NCI-H2029 (cell line): ENCODE results near the gene SCN10A.

ENCODE experiments used
- DNase-seq: peaks from one replicate; lab custom pipeline; 2025; lab: John Stamatoyannopoulos, UW

The SCN10A gene

DNA sequence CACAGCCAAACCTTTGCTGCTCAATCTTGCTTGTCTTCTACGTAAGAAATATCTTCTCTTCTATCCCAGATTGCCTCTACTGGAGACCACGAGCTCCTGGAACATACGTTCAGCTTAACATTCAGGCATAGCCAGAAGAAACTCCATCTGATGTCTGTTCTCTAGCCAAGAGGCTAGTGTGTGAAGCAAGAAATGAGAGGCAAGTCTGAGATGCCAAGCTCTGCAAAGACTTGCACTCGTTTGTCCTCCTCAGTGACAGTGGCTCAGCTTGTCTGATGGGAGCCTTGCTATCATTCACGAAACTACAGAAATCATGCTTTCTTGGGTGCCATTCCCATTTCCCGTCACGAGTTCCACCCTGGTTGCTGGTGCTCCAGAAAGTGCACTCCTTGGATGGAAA, at the start of gene SCN10A:
Gene SCN10A (minus strand): TSS at position 192 of the 400 bp plus-strand sequence. CDS start 22,207 bp downstream, outside the sequence.
- DNase-seq: no peak

DNA sequence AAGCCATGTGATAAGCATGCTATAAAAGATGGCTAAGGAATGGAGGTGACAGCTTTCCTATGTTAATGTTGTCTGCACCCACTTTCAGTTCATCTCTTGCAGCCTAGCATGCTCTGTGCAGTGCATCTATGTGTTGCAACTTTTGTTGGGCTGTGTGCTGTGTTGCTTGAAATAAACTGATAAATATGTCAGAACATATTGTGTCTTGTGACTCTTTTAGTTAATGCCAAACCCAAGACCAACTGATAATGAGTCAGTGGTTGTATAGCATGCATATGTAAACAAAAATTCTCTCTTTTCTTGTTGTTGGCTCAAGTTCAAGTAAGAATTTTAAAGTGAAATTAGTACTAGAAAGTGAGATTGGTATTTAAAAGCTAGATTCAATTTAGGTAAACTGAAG, 37.0 kb upstream of the SCN10A start:
- no peak for DNase-seq

DNA sequence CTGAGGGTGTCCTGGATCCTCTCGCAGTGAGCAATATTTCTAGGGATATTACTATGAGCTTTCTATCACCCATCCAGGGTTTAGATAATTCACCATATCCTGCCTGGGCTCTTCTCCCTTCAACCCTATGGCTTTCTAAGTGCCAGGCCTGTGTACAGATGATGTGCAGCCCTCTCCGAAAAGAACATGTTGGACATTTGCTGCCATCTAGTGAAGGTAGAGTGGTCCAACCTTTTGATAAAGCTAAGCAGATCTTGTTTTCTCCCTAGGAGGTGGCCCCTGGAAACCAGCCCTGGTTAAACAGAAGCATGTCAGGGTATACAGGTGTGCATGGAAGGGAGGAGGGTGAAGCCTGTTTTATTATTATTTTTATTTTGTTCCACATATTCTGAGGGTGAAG, 27.9 kb upstream of the SCN10A start:
- DNase-seq: no peak

DNA sequence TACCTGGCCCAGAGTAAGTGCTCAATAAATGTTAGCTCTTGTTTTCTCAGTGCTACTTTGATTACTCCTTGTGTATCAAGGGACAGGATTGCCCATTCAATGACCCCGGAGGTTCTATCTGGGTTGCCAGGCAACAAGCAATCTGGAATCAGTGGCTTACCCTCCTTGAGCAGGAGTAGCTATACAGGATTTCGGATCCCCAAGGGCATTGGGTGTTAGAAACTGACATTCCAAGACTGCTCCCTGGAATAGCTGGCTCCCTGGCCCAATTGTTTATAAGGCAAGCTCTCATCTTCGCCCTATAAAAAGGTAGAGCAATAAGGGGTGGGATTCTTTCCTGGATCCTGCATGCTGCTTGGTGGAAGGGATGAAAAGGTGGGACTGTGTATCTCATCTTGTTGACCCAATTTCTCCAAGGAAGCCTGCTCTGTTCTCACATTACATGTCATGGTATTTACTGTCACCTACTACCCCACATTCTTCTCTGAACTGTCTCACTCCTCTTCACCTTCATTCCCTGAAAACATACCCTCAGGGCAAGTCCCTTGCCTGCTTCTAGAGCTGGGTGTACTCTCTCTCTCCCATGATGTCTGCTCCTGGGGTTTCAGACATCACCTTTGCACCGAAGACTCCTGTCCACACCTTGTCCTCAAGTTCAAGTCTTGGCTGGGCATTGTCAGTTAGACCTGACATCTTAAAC, 26.4 kb upstream of the SCN10A start:
- no peak for DNase-seq

DNA sequence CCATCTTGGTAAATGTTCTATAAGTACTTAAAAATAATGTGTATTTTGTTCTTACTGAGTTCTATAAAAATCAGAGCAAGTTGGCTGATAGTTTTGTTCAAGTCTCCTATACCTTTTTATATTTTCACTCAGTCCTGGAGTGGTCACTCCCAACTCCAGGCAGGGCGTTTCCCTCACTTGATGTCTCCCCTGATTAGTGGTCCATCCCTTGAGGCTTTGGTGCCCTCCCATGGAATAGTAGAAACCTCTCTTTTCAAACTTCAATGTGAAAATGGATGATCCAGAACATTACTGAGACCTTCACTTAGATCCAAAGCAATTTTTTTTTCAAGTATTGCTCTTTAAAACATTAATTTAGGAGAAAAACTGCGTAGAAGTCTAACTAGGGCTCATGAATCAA, 25.0 kb upstream of the SCN10A start:
- no peak for DNase-seq

DNA sequence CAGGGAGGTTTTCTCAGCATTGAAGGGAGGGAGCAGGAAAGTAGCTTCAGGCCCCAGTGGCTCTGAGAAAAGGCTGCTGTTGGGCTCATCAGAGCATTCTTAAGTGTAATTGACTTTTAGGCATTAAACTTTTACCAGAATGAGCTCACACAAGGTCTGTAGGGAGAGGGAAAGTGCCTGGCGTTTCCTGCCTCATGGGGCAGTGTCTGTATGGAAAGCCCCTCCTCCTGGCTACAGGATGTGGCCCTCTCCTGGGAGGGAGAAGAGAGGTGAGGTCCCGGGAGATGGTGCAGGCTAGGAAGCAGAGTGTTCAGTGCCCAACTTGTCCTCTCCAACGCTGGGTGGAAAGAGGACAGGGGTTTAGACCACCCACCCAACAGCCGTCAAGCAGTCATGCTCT, 21.3 kb upstream of the SCN10A start:
- DNase-seq: no peak

DNA sequence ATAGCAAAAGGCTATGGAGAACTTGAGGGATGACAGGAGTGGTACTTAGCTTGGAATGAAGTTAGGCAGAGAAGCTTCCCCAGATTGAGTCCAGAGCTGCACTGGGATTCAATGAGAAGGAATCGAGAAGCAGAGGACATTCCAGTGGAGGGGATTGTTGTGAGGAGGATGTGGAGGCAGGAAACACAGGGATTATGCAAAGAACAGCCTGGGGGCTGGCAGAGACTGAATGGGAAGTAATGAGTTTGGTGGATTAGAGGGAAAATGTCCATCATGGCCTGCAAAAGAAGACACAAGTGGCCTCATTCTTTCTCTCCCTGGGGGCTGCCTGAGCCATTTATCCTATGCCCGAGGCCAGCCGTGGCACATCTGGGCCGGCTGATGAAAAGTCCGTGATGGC, 20.5 kb upstream of the SCN10A start:
- DNase-seq: no peak

DNA sequence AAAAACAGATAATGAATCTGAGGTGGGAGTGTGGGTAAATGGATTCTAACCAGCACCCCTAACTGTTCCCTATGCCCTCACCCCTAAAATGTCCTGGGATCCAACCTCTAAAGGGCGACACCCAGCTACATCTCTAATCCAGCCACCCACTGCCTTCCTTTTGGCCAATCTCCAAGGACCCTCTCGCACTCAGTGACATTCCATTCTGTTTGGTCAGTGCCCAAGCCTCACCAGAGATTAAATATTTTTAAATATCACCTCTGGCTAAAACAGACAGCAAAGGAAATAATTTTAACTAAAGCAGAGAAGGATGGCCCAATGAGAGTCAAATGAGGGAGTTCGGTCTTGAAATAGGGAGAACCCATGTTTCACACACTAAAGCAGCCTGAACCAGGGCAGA, 19.9 kb upstream of the SCN10A start:
- no peak for DNase-seq

DNA sequence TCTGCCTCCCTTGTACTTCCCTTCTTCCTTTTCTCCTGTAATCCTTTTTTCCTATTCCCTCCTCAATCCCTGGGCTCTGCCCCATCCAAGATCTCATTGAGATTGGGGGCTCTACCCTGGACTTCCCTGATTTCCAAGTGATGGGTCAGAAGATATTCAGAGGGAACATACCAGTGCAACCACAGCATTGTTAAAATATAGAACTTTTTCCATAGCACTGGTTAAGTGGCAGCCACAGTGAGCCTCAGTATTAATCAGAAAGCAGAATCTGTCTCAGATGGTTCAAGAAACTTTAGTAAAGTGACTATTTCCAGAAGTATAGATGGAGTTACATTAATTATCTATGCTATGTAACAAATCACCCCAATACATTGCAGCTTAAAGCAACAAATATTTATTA, 18.7 kb upstream of the SCN10A start:
- DNase-seq: no peak

DNA sequence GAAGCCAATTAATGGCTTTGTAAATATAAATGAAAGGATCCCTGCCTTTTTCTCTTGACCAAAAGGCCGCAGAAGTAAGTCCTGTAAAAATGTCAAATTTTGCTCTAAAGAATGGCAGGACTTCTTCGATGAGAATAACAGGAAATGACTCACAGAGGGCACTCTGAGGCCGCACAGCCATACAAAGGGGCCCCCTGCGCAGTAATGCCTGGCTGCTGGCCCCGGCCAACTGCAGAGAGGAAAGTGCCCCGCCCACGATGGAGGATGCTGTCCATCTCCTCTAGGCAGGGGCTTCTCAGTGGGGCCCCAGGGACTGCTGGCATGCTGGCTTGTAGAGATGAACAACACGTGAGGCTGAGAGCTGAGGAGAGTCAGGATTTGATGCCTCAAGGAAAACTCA, 18.1 kb upstream of the SCN10A start:
- DNase-seq: no peak

DNA sequence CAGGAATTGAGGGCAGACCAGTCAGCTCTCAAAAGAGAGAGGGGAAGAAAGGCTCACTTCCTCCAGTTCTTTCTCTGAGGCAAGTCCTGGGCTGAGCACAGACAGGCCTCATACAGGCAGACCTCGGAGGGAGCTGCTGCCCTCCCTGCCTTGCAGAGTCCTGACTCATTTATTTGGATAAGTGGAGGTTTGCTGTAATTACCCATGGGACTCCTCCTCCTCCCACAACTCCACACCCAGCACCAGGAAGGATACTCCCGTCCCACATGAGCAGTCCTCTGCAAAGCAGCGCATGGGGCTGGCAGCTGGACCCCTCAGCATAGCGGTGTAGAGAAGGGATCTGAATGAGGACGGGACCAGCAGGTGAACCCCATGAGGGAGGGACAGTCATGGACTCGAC, 13.4 kb upstream of the SCN10A start:
- DNase-seq: no peak

DNA sequence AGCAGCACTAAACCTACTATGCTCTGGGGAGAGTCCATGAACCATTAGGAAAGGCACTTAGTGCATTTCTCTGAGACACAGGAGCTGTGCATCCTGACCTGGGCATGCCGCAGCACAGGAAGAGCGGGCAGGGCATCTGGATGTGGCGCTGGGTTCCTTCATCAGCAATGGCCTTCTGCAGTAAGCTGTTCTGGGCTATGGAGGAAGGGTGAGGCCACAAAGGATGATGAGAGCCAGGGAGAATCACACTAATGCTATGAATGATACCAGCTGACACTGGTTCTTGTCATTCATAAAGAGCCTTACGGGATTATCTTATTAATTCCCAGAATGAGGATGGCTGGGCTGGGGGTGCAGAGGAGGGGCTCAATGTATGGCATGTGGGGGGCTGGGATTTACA, 12.7 kb upstream of the SCN10A start:
- DNase-seq: no peak

DNA sequence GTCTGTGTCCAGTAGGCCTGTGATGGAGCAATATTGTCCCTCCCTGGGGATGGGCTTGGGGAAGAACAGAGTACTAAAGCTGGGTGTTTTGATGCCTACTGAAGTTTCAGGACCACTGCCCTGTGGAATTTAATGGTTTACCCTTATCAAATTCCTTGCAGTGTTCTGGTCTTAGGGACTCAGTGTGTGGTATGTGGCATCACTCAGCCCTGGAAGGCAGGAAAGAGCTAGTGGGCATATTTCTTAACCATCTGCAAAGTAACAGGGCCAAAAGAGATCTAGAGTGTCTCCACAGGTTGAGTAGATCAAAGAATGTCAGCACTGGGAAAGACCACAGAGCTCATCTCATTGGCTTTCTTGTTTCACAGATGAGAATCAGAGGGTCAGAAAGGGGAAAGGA, 11.8 kb upstream of the SCN10A start:
- no peak for DNase-seq

DNA sequence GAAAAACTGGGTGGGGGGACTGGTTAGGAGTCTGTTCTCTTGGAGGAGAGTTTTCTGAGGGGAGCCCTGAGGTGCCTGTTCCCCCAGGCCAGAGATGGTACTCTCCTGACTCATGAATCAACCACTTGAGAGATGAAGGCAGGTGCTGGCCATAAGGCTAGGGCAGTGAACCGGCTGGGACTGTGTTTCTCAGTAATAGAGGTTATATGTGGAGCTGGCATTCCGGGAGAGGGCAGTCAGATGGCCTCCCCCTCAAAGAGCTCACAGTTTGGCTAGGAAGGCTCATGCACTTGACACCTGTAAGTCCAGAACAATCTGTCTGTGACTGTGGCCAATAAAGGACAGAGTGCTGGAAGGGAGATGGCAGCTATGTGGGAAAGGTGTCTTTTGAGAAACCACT, 10.0 kb upstream of the SCN10A start:
- no peak for DNase-seq

DNA sequence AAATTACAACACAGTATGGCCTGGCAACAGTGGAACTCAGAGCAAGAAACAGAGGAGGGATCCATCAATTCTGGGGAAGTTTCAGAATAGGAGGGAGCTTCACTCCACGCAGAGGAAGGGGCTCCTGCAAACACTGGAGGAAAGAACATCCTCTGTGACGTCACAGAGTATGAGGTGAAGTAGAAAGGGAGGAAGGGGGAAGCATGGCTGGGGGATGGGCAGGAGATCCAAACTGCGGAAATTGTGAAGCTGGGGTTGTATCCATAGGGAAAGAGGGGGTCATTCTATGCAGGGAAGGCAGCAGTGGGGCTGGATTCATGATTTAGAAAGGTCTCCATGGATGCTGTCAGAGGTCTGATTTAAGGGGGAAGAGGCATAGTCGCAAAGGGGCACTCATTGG, 8.3 kb upstream of the SCN10A start:
- no peak for DNase-seq

DNA sequence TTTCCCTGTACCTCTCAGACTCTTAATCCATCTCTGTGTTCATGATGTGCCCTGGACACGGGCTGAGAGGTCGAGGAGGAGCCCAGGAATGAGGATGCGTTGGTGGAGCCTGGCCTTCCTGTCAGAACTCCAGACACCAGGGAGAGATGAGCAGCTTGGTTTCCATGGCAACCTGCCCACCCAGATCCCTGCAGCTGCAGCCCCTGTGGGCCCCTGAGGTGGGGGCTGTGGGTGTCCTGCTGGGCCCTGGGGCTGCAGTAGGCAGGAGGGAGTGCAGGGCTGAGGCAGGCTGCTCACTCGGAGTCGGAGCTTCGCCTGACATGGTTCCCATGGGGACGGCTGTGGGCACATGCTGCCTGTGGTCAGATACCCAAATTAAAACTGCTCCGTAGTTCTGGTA, 7.7 kb upstream of the SCN10A start:
- no peak for DNase-seq

DNA sequence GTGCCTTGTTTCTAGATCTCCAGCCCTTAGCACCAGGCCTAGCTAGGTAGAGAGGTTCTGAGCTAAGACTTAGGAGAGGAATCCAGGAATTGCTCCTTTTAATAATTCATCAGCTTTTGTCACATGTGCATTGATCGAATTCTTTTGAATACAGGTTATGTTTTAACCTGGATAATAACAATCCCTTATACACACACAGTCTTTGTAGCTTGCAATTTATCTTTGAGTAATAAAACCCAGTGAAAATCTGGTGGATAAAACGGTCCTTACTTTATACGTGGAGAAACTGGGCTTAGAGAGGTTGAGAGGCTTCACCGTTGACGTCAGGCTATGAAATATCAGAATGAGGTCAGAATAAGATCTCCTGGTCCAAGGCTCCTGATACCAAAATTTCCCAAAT, 7.2 kb upstream of the SCN10A start:
- no peak for DNase-seq

DNA sequence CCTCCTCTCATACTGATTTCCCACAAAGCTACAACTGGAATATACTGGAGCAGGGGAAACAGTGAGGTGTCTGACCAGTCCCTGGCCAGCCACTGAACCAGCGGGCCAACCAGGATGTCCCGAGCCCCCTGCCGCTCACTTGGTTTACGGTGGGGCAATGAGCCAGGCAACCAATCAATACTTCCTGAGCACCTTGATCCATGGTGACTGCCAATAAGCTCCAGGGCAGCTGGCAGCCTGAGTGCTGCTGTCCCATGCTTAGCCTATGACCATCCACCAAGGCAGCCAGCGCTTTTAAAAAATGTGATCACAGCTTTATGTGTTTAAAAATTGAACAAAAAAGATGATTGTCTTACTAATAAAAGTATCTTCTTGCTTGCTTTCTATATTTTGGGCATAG, 4.2 kb downstream of the SCN10A start:
- DNase-seq: no peak

DNA sequence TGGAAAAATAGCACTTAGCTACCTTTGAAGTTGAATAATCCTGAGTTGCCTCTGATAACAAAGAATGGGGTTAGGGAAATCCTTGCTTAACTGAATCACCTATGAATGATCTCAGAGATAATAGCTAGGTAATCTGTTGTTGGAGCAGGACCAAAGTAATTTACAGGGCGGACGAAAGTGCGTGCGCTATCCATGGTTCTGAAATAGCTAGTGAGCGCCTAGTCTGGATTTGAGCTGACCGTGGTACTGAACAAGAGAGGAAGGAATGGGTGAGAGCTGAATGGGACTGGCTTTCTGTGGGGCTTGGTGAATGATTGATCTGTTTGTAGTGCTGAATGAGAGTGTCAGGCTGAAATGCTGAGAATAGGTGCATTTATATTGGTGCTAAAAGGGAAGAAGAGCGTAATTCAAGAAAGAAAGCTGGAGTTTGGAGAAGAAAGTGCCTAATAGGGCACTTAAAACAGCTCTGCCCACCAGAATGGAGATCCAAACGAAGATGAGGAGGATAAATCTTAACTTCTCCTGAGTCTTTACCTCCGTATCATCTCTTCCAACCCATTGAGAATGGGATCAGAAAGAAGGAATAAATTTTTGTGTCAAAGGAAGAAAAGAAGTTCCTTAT, 10.1 kb downstream of the SCN10A start:
- no peak for DNase-seq

DNA sequence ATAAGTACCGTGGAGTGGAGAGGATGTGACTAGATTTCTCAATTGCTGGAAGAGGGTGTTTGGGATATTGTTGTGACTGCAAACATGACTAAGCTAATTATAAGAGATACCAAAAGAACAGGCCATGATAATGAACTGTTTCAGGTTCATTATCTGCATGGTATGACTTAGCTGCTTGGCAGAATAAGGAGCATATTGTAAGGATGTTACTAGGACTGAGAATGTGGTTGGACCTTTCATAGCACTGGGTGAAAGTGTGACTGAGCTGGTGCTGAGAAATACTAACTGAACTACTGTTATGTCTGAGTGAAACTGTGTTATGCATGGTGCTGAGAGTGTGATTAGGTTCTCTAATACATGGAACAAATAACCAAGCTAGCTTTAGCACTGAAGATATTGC, 11.0 kb downstream of the SCN10A start:
- no peak for DNase-seq

DNA sequence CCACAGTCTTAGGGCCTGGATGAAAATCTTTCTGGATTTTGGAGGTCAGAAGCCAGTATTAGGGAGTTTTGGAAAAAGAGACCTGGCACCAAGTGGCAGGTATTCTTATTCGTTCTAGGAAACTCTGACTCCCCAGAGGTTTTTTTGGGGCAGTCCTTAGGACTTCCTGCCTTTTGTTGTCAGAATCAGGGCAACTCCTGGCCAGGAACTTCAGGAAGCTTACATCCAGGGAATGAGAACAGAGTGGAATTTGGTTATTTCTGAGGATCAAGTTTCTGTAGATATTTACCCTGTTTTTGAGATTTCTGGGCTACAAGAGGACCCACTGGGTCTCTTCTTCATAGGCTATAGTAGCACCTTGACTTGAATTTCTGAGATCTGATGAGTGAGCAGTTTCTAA, 15.5 kb downstream of the SCN10A start:
- no peak for DNase-seq

DNA sequence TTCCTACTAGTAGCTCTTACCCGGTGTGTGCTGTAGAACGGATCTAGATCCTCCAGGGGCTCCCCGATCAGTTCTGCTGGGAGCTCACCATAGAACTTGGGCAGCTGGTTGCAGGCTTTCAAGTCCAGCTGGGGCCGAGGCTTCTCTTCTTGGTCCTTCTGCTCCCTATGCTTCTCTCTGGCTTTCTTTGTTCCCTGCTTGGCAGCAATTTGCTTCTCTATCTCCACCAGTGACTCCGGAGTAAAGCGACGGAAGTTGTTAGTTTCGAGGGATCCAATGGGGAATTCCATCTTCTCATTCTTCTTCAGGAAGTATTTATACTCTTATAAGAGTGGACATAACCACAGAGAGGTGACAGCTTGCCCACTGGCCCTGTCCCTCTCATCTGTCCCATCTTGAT, 22.3 kb downstream of the SCN10A start:
- no peak for DNase-seq

DNA sequence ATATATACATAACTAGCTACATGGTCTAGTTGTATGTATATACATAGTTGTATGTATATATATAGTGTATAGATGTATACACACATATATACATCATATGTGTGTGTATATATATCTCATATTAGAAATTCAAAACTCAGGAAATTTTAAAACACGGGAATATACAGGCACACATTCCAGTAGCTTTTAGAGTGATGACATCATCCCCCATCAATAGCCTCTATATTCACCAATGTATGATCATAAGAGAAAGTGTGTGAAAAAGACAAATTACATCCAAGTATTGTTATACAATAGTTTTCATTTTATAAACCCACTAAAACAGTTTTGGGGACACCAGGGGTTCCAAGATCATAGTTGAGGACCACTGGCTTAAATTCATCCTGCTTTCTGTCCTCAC, 23.0 kb downstream of the SCN10A start:
- DNase-seq: no peak

DNA sequence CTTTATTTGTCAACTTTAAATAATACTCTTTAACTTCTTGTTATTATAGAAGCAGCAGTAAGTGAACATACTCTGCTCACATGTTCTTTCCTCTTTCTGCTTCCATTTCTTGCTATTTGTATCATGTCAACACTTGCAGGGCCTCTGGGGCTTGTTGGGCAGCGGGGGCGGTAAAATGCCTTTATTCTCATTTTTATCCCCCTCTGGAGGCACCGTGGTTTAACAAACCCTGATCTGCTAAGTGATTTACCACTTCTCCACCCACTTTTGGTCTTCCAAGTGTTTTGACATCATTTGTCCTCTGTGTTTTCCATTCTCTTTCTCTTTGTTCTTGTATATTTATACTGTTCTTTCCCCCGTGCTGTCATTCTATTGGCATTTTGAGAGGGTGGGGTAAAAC, 33.9 kb downstream of the SCN10A start:
- DNase-seq: no peak
